KMS-11 (cell line): ENCODE data around the gene APBA2.

ENCODE experiments used
- H2AFZ ChIP-seq: fragments of 200-600 bp; sonication (generic); 2 replicates; pipeline ENCODE4 v1.6.1; 2016; ENCODE audit warnings: antibody characterized with exemption, mixed run types, low read depth
- H3K27ac ChIP-seq: fragments of 200-600 bp; sonication (generic); 2 replicates; pipeline ENCODE4 v1.6.1; 2016; ENCODE audit warnings: mild to moderate bottlenecking, mixed run types
- H3K27me3 ChIP-seq: fragments of 200-600 bp; sonication (generic); 2 replicates; pipeline ENCODE4 v1.6.1; 2017; ENCODE audit warnings: mild to moderate bottlenecking, low read depth, mixed run types, moderate library complexity; ENCODE audit not compliant: insufficient read depth
- H3K36me3 ChIP-seq: fragments of 200-600 bp; sonication (generic); 2 replicates; pipeline ENCODE4 v1.6.1; 2017; ENCODE audit warnings: mild to moderate bottlenecking, mixed run types; ENCODE audit not compliant: insufficient read depth
- H3K4me1 ChIP-seq: fragments of 200-600 bp; sonication (generic); 2 replicates; pipeline ENCODE4 v1.6.1; 2016; ENCODE audit warnings: mild to moderate bottlenecking, low read depth, mixed run types; ENCODE audit not compliant: poor library complexity, severe bottlenecking
- H3K4me2 ChIP-seq: fragments of 200-600 bp; sonication (generic); 2 replicates; pipeline ENCODE4 v1.7.0; 2016; ENCODE audit warnings: mild to moderate bottlenecking, mixed run types
- H3K4me3 ChIP-seq: fragments of 200-600 bp; sonication (generic); IDR thresholded peaks from 2 replicates; pipeline ENCODE4 v1.6.1; 2017; ENCODE audit warnings: low read depth, low read length, mixed read lengths; ENCODE audit not compliant: insufficient read depth
- H3K79me2 ChIP-seq: fragments of 200-600 bp; sonication (generic); 2 replicates; pipeline ENCODE4 v1.6.1; 2016; ENCODE audit warnings: low read depth, mixed run types; ENCODE audit not compliant: insufficient read depth
- H3K9ac ChIP-seq: fragments of 200-600 bp; sonication (generic); 2 replicates; pipeline ENCODE4 v1.6.1; 2016; ENCODE audit warnings: mild to moderate bottlenecking, mixed run types
- H4K20me1 ChIP-seq: fragments of 200-600 bp; sonication (generic); 2 replicates; pipeline ENCODE4 v1.6.1; 2016; ENCODE audit warnings: mild to moderate bottlenecking, mixed run types; ENCODE audit not compliant: insufficient read depth
- CTCF ChIP-seq: fragments of 200-600 bp; sonication (generic); conservative IDR thresholded peaks from 2 replicates; pipeline ENCODE4 v1.6.1; 2017; ENCODE audit warnings: low read depth, mild to moderate bottlenecking, antibody characterized with exemption, low read length, moderate library complexity, mixed read lengths

APBA2 gene

GRCh38 chr15:28895566-28895965 lies 9.8 kb downstream of the APBA2 start:
- Histone ChIP-seq H2AFZ (no peak overlapping the region), H3K79me2 (no peaks in the 10 kb centered on the region), H3K9ac (no peak overlapping the region), H3K4me1 (peaks cover 8% of the 10 kb centered on the region), H3K27me3 (no peaks in the 10 kb centered on the region), H3K27ac (no peak overlapping the region), H3K36me3 (no peaks in the 10 kb centered on the region), H3K4me3 (no peak overlapping the region), H3K4me2 (no peak overlapping the region), H4K20me1 (no peaks in the 10 kb centered on the region)
- no peak for TF ChIP-seq CTCF

GRCh38 chr15:28896951-28897350 lies 11.2 kb downstream of the APBA2 start:
- no peak overlapping the region for H3K4me3 ChIP-seq
- no peak for TF ChIP-seq CTCF
- H3K27me3 ChIP-seq, result no peaks in the 10 kb centered on the region
- H3K79me2 ChIP-seq, result no peaks in the 10 kb centered on the region
- no peak overlapping the region for H3K4me2 ChIP-seq
- no peak overlapping the region for H3K27ac ChIP-seq
- H4K20me1 ChIP-seq, result no peaks in the 10 kb centered on the region
- H3K36me3 ChIP-seq, result no peaks in the 10 kb centered on the region
- no peak overlapping the region for H2AFZ ChIP-seq
- H3K4me1 ChIP-seq, result peaks cover 8% of the 10 kb centered on the region
- no peak overlapping the region for H3K9ac ChIP-seq

GRCh38 chr15:28897861-28898585 lies 12.2 kb downstream of the APBA2 start:
- Histone ChIP-seq H3K27ac (no peak overlapping the region), H3K4me1 (no peaks in the 10 kb centered on the region), H3K9ac (no peak overlapping the region), H3K79me2 (no peaks in the 10 kb centered on the region), H3K4me2 (no peak overlapping the region), H4K20me1 (no peaks in the 10 kb centered on the region), H3K36me3 (no peaks in the 10 kb centered on the region), H2AFZ (no peak overlapping the region), H3K4me3 (no peak overlapping the region), H3K27me3 (no peaks in the 10 kb centered on the region)
- TF ChIP-seq CTCF, result no peak

- Histone ChIP-seq H3K4me2 (no peak overlapping the region), H3K9ac (no peak overlapping the region), H3K4me3 (no peak overlapping the region), H4K20me1 (no peaks in the 10 kb centered on the region), H3K36me3 (no peaks in the 10 kb centered on the region), H3K4me1 (no peaks in the 10 kb centered on the region), H2AFZ (no peak overlapping the region), H3K27ac (no peak overlapping the region), H3K27me3 (no peaks in the 10 kb centered on the region), H3K79me2 (no peaks in the 10 kb centered on the region)
- no peak for TF ChIP-seq CTCF
Observed at GRCh38 chr15:28899061-28899738, 13.4 kb downstream of the APBA2 start.
